ENCODE results near the gene RAPGEF2. TPM values are rescaled to one million over a fixed set of nuclear protein-coding genes. Genes with fewer than 3 reads are reported as not detected.

RAPGEF2 gene
- total and polyA plus RNA-seq, 9 of the 15 experiments (the other 6 are each of a cell fraction or from before 2014, with no cell fraction given): 3.1 to 32.6 (median 23.1) TPM

- no peak overlapping the region for H3K27ac ChIP-seq (ENCODE audit: extremely low read depth, low read depth, low read length)
- no peak for ATAC-seq
- TF ChIP-seq ZNF764 (CRISPR knock-in tag; IDR thresholded peaks at IDR 0.05; ENCODE audit: low read depth) (no peak), USF1 (CRISPR knock-in tag; IDR thresholded peaks at IDR 0.05) (no peak), SETDB1 (IDR thresholded peaks at IDR 0.05; ENCODE audit: low read length) (no peak), GABPB1 (CRISPR knock-in tag; IDR thresholded peaks at IDR 0.05) (no peak), ZNF253 (CRISPR knock-in tag; conservative IDR thresholded peaks at IDR 0.05) (no peak), MLX (CRISPR knock-in tag; conservative IDR thresholded peaks at IDR 0.05) (no peak), HDAC1 (IDR thresholded peaks at IDR 0.05) (no peak), DIDO1 (tag; IDR thresholded peaks at IDR 0.05; ENCODE audit: low read depth) (no peak), XRCC4 (IDR thresholded peaks at IDR 0.05; ENCODE audit: extremely low read depth, insufficient read depth, insufficient read length) (no peak), SMARCE1 (IDR thresholded peaks at IDR 0.05) (no peak), MTA2 (IDR thresholded peaks at IDR 0.05; ENCODE audit: low read depth) (no peak)
- TF ChIP-seq, protein P1, sequence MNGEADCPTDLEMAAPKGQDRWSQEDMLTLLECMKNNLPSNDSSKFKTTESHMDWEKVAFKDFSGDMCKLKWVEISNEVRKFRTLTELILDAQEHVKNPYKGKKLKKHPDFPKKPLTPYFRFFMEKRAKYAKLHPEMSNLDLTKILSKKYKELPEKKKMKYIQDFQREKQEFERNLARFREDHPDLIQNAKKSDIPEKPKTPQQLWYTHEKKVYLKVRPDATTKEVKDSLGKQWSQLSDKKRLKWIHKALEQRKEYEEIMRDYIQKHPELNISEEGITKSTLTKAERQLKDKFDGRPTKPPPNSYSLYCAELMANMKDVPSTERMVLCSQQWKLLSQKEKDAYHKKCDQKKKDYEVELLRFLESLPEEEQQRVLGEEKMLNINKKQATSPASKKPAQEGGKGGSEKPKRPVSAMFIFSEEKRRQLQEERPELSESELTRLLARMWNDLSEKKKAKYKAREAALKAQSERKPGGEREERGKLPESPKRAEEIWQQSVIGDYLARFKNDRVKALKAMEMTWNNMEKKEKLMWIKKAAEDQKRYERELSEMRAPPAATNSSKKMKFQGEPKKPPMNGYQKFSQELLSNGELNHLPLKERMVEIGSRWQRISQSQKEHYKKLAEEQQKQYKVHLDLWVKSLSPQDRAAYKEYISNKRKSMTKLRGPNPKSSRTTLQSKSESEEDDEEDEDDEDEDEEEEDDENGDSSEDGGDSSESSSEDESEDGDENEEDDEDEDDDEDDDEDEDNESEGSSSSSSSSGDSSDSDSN (IDR thresholded peaks at IDR 0.05; ENCODE audit: borderline replicate concordance in 1 of 2, low read depth in 2 of 2, low read length in 2 of 2): no peak
- TF ChIP-seq, protein P2, sequence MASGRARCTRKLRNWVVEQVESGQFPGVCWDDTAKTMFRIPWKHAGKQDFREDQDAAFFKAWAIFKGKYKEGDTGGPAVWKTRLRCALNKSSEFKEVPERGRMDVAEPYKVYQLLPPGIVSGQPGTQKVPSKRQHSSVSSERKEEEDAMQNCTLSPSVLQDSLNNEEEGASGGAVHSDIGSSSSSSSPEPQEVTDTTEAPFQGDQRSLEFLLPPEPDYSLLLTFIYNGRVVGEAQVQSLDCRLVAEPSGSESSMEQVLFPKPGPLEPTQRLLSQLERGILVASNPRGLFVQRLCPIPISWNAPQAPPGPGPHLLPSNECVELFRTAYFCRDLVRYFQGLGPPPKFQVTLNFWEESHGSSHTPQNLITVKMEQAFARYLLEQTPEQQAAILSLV (tag; IDR thresholded peaks at IDR 0.05): no peak
- TF ChIP-seq, protein P3, sequence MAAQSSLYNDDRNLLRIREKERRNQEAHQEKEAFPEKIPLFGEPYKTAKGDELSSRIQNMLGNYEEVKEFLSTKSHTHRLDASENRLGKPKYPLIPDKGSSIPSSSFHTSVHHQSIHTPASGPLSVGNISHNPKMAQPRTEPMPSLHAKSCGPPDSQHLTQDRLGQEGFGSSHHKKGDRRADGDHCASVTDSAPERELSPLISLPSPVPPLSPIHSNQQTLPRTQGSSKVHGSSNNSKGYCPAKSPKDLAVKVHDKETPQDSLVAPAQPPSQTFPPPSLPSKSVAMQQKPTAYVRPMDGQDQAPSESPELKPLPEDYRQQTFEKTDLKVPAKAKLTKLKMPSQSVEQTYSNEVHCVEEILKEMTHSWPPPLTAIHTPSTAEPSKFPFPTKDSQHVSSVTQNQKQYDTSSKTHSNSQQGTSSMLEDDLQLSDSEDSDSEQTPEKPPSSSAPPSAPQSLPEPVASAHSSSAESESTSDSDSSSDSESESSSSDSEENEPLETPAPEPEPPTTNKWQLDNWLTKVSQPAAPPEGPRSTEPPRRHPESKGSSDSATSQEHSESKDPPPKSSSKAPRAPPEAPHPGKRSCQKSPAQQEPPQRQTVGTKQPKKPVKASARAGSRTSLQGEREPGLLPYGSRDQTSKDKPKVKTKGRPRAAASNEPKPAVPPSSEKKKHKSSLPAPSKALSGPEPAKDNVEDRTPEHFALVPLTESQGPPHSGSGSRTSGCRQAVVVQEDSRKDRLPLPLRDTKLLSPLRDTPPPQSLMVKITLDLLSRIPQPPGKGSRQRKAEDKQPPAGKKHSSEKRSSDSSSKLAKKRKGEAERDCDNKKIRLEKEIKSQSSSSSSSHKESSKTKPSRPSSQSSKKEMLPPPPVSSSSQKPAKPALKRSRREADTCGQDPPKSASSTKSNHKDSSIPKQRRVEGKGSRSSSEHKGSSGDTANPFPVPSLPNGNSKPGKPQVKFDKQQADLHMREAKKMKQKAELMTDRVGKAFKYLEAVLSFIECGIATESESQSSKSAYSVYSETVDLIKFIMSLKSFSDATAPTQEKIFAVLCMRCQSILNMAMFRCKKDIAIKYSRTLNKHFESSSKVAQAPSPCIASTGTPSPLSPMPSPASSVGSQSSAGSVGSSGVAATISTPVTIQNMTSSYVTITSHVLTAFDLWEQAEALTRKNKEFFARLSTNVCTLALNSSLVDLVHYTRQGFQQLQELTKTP (IDR thresholded peaks at IDR 0.05; ENCODE audit: low read depth in 1 of 2, partially characterized antibody in 2 of 2): no peak
These were observed 33.0 kb upstream of the RAPGEF2 start for GRCh38 chr4:159069922-159070321.

More at GRCh38 chr4:159069922-159070321, 33.0 kb upstream of the RAPGEF2 start:
- no peak for FAIRE-seq
- Histone ChIP-seq H3K4me3 (no peak overlapping the region), H2AFZ (ENCODE audit: low read depth, low read length) (no peak overlapping the region), H3K9ac (ENCODE audit: insufficient read depth in 1 of 2, low read depth in 2 of 2, low read length in 2 of 2) (no peak overlapping the region), H4K20me1 (replicated peaks; ENCODE audit: control insufficient read depth, insufficient read depth, low read length) (no peaks in the 10 kb centered on the region), H3K36me3 (ENCODE audit: control insufficient read depth, insufficient read depth, low read length) (no peaks in the 10 kb centered on the region), H3K79me2 (ENCODE audit: control insufficient read depth, insufficient read depth, low read length) (no peaks in the 10 kb centered on the region), H3K9me3 (replicated peaks; ENCODE audit: control insufficient read depth, insufficient read depth, low read depth, low read length) (no peaks in the 10 kb centered on the region), H3K4me1 (replicated peaks in 1 of 2; ENCODE audit: control insufficient read depth in 2 of 2, insufficient read depth in 2 of 2, low read length in 2 of 2) (no peaks in the 10 kb centered on the region), H3K27me3 (ENCODE audit: control insufficient read depth in 2 of 2, insufficient read depth in 2 of 2, low read length in 2 of 2) (no peaks in the 10 kb centered on the region), H3K4me2 (ENCODE audit: insufficient read depth, low read length) (no peak overlapping the region), H3K9me1 (ENCODE audit: control insufficient read depth, insufficient read depth, low read length) (no peaks in the 10 kb centered on the region)
- ChIA-PET POLR2A (interaction anchor here (0.6 kb wide), 1 partner anchor 68 kb away, joined by 3 read pairs; no protein-coding TSS in a partner anchor), CTCF (ENCODE audit: low intra/inter-chr PET ratio) (interaction anchor here (0.6 kb wide), 1 partner anchor 208 kb away, joined by 3 read pairs; no protein-coding TSS in a partner anchor)
- no TSS peak for BruUV-seq (replicated peaks)
- no peak for DNase-seq (ENCODE audit: extremely low read depth in 1 of 4, low spot score in 3 of 4)
- 41% methylated on average over 3 of the region's 3 CpGs for WGBS (ENCODE audit: insufficient coverage, low coverage, missing lambda C conversion rate)
- in situ Hi-C loops (cut with MboI) (no loop called here), intact Hi-C loops (cut with micrococcal nuclease) (no loop called here)
